ENCODE measurements around the gene C1orf167. TPM values are rescaled to one million over a fixed set of nuclear protein-coding genes. Genes with fewer than 3 reads are reported as not detected.
A peak's percentile ranks its signal among the peaks of the same experiment; 100 is the strongest.

C1orf167 gene
- total RNA-seq, 1 donor from 2014 or later = 0.18 TPM

- Mint-ChIP-seq H3K36me3 (peaks cover 8% of the 10 kb centered on the region), H3K9me3 (no peaks in the 10 kb centered on the region), H3K27me3 (ENCODE audit: low read depth) (no peaks in the 10 kb centered on the region), H3K27ac (no peak overlapping the region), H3K4me3 (no peak overlapping the region), H3K4me1 (peaks cover 7% of the 10 kb centered on the region)
- DNase-seq (ENCODE audit: low spot score in 2 of 2, unreplicated experiment in 2 of 2) = no peak
- TF ChIP-seq CTCF (IDR thresholded peaks at IDR 0.05; ENCODE audit: unreplicated experiment) = no peak
These were observed 20.0 kb upstream of the C1orf167 start for GRCh38 chr1:11741919-11742558.

GRCh38 chr1:11744287-11744686 lies 17.7 kb upstream of the C1orf167 start:
- Mint-ChIP-seq H3K4me1 (no peaks in the 10 kb centered on the region), H3K4me3 (no peak overlapping the region)

GRCh38 chr1:11746092-11746491 lies 15.9 kb upstream of the C1orf167 start:
- H3K27ac Mint-ChIP-seq = no peak overlapping the region
- H3K4me3 Mint-ChIP-seq = no peak overlapping the region

More at GRCh38 chr1:11744287-11744686, 17.7 kb upstream of the C1orf167 start:
- H3K36me3 Mint-ChIP-seq = peaks cover 8% of the 10 kb centered on the region
- peak overlapping the region; percentile 72 for H3K27ac Mint-ChIP-seq
- no peaks in the 10 kb centered on the region for H3K27me3 Mint-ChIP-seq (ENCODE audit: low read depth)
- DNase-seq (ENCODE audit: low spot score in 2 of 2, unreplicated experiment in 2 of 2) = no peak
- H3K9me3 Mint-ChIP-seq = no peaks in the 10 kb centered on the region
- no peak for TF ChIP-seq CTCF (IDR thresholded peaks at IDR 0.05; ENCODE audit: unreplicated experiment)

GRCh38 chr1:11746795-11747487 lies 15.1 kb upstream of the C1orf167 start:
- Mint-ChIP-seq H3K27me3 (ENCODE audit: low read depth) (no peaks in the 10 kb centered on the region), H3K4me1 (no peaks in the 10 kb centered on the region), H3K9me3 (no peaks in the 10 kb centered on the region), H3K36me3 (peaks cover 8% of the 10 kb centered on the region), H3K27ac (no peak overlapping the region), H3K4me3 (no peak overlapping the region)
- no peak for TF ChIP-seq CTCF (IDR thresholded peaks at IDR 0.05; ENCODE audit: unreplicated experiment)
- no peak for DNase-seq (ENCODE audit: low spot score in 2 of 2, unreplicated experiment in 2 of 2)

More at GRCh38 chr1:11746092-11746491, 15.9 kb upstream of the C1orf167 start:
- DNase-seq (ENCODE audit: low spot score in 2 of 2, unreplicated experiment in 2 of 2) = no peak
- H3K27me3 Mint-ChIP-seq (ENCODE audit: low read depth) = no peaks in the 10 kb centered on the region
- no peak for TF ChIP-seq CTCF (IDR thresholded peaks at IDR 0.05; ENCODE audit: unreplicated experiment)
- peaks cover 8% of the 10 kb centered on the region for H3K36me3 Mint-ChIP-seq
- no peaks in the 10 kb centered on the region for H3K4me1 Mint-ChIP-seq
- no peaks in the 10 kb centered on the region for H3K9me3 Mint-ChIP-seq

GRCh38 chr1:11748294-11749202 lies 13.4 kb upstream of the C1orf167 start:
- H3K27ac Mint-ChIP-seq = no peak overlapping the region
- no peak for DNase-seq (ENCODE audit: low spot score in 2 of 2, unreplicated experiment in 2 of 2)

More at GRCh38 chr1:11748294-11749202, 13.4 kb upstream of the C1orf167 start:
- no peak for TF ChIP-seq CTCF (IDR thresholded peaks at IDR 0.05; ENCODE audit: unreplicated experiment)
- Mint-ChIP-seq H3K27me3 (ENCODE audit: low read depth) (no peaks in the 10 kb centered on the region), H3K4me3 (no peak overlapping the region), H3K4me1 (peaks cover 2% of the 10 kb centered on the region), H3K9me3 (no peaks in the 10 kb centered on the region), H3K36me3 (peaks cover 8% of the 10 kb centered on the region)

All from mesothelial cell of epicardium (in vitro differentiated cells).